Left lobe of liver (tissue), 2 donors: ENCODE results near the gene LMAN1L. TPM values are rescaled to one million over a fixed set of nuclear protein-coding genes. Genes with fewer than 3 reads are reported as not detected.
A peak's percentile ranks its signal among the peaks of the same experiment; 100 is the strongest.
"Not testable (repeated sequence)": the region's sequence is repeated elsewhere in the genome, so short reads cannot be mapped to it uniquely, and the experiment has no call there.

Experiments
- ATAC-seq: fragments of 200-7000 bp; cut with Tn5 transposase; one replicate; pipeline ENCODE4 v1.9.1; 2020; ENCODE audit warnings: mild to moderate bottlenecking, moderate library complexity
- DNase-seq: peaks from one replicate; pipeline ENCODE4 v3.0.0-alpha.2; 2020; ENCODE audit warnings: low spot score
- total RNA-seq: library from RNA; stranded (reverse); gene quantifications from one replicate; pipeline ENCODE4 v1.2.1, GENCODE V29; 2021
- donor health status: DM: no; HTN: no; CAD: no; lungs with moderate emphysema.
- donor health status: DM: no; HTN: yes; CAD: no.

Gene LMAN1L
- total RNA-seq, 1 donor from 2014 or later: not detected

GRCh38 chr15:74781431-74782258, 31.0 kb upstream of the LMAN1L start, which contains the start of gene CSK:
Gene CSK (plus strand): TSS chr15:74782080. CDS start chr15:74798298, 16,218 bp downstream.
- peak; percentile 83 for DNase-seq
- ATAC-seq: peak; percentile 74

- ATAC-seq (peak; percentile 0), DNase-seq (peak; percentile 52)
Observed at GRCh38 chr15:74782259-74783071, 30.2 kb upstream of the LMAN1L start.

- ATAC-seq: peak; percentile 3
Observed at GRCh38 chr15:74783072-74783807, 29.4 kb upstream of the LMAN1L start.

GRCh38 chr15:74783808-74784175, 28.8 kb upstream of the LMAN1L start:
- DNase-seq (no peak), ATAC-seq (peak; percentile 4)

More at GRCh38 chr15:74783072-74783807, 29.4 kb upstream of the LMAN1L start:
- DNase-seq: peak; percentile 61

GRCh38 chr15:74784426-74785193, 28.0 kb upstream of the LMAN1L start:
- no peak for ATAC-seq
- no peak for DNase-seq

GRCh38 chr15:74785194-74786032, 27.2 kb upstream of the LMAN1L start:
- DNase-seq (no peak), ATAC-seq (no peak)

GRCh38 chr15:74786081-74786480, 26.6 kb upstream of the LMAN1L start:
- not testable (repeated sequence) for DNase-seq, ATAC-seq

GRCh38 chr15:74786551-74787165, 26.0 kb upstream of the LMAN1L start:
- DNase-seq (no peak), ATAC-seq (no peak)

GRCh38 chr15:74787251-74788041, 25.2 kb upstream of the LMAN1L start:
- DNase-seq (peak; percentile 61), ATAC-seq (peak; percentile 13)

- ATAC-seq: no peak
Observed at GRCh38 chr15:74788042-74788682, 24.5 kb upstream of the LMAN1L start.

GRCh38 chr15:74788683-74789151, 23.9 kb upstream of the LMAN1L start:
- ATAC-seq (no peak), DNase-seq (no peak)

More at GRCh38 chr15:74788042-74788682, 24.5 kb upstream of the LMAN1L start:
- no peak for DNase-seq

GRCh38 chr15:74789171-74789631, 23.4 kb upstream of the LMAN1L start:
- DNase-seq: peak; percentile 79
- peak; percentile 89 for ATAC-seq

- no peak for ATAC-seq
- DNase-seq: no peak
Observed at GRCh38 chr15:74789741-74790079, 22.9 kb upstream of the LMAN1L start.

- DNase-seq (peak; percentile 61), ATAC-seq (no peak)
Observed at GRCh38 chr15:74790080-74790916, 22.3 kb upstream of the LMAN1L start.

GRCh38 chr15:74791007-74791406, 21.6 kb upstream of the LMAN1L start:
- ATAC-seq: no peak

GRCh38 chr15:74791667-74792066, 21.0 kb upstream of the LMAN1L start:
- no peak for DNase-seq
- ATAC-seq: no peak

More at GRCh38 chr15:74791007-74791406, 21.6 kb upstream of the LMAN1L start:
- no peak for DNase-seq
